Epithelial cell of prostate (primary cell): Measurements from ENCODE around the gene IPO4.

ENCODE experiments used
- DNase-seq: peaks from one replicate; pipeline ENCODE4 v3.0.0-alpha.2; 2011; ENCODE audit warnings: low read depth, low spot score
- H3K27ac ChIP-seq: fragments of 450-650 bp; 2 replicates; pipeline ENCODE4 v1.5.1; 2017; ENCODE audit warnings: mild to moderate bottlenecking

IPO4 gene

DNA sequence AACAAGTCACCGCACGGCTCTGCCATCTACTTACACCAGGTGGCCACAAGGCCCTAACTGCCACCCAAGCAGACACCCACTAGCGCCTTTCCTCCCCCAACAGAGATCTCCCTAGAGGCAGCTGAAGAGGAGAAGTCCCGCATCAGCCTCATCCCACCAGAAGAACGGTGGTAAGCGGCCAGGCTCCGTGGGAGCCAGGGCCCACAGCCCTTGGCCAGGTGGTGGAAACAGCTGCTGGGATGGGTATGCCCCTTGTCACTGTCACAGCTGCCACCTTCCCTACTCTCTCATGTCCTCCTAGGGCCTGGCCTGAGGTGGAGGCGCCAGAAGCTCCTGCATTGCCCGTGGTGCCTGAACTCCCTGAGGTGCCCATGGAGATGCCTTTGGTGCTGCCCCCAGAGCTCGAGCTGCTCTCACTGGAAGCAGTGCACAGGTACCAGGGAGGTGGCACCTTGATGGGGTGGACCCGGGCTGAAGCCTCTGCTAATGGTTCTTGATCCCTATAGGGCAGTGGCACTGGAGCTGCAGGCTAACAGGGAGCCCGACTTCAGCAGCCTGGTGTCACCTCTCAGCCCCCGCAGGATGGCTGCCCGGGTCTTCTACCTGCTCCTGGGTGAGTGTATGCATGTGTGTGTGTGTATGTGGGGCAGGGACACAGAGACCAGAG is 9.2 kb downstream of the IPO4 start:
- no peak for DNase-seq
- H3K27ac ChIP-seq = peak overlapping the region; percentile 12

DNA sequence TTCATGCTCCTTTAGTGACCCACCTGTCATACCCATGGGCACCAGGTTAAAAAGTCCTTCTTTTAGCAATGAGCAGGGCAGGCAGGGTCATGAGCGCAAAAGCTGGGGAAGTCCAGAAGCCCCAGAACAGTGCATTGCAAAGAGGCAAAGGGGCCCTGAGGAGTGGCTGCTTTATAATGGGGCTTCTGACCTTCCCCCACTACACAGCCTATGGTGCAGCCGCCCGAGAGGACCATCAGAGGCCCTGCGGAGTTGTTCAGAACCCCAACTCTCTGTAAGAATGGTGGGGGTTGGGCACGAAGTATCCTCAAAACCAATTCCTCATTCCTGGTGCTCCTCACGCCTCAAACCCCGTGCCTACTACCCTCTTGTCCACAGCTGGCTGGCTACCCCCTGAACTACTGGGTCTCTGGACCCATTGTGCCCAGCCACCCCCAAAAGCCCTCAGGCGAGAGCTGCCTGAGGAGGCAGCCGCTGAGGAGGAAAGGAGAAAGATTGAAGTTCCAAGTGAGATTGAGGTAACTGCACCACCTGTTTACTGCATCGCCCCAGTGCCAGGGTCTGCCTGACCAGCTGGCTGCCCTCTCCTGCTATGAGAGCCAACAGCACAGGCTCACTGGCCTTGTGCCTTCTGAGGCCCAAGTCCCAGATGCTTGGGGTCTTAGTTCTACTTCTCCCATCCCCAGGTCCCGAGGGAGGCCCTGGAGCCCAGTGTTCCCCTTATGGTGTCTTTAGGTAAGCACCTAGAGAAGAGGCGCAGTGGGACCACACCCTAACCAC is 10.0 kb downstream of the IPO4 start:
- no peak overlapping the region for H3K27ac ChIP-seq
- DNase-seq = no peak

- H3K27ac ChIP-seq = no peak overlapping the region
- no peak for DNase-seq
Measured at GRCh38 chr14:24177891-24178290, 10.7 kb downstream of the IPO4 start.

DNA sequence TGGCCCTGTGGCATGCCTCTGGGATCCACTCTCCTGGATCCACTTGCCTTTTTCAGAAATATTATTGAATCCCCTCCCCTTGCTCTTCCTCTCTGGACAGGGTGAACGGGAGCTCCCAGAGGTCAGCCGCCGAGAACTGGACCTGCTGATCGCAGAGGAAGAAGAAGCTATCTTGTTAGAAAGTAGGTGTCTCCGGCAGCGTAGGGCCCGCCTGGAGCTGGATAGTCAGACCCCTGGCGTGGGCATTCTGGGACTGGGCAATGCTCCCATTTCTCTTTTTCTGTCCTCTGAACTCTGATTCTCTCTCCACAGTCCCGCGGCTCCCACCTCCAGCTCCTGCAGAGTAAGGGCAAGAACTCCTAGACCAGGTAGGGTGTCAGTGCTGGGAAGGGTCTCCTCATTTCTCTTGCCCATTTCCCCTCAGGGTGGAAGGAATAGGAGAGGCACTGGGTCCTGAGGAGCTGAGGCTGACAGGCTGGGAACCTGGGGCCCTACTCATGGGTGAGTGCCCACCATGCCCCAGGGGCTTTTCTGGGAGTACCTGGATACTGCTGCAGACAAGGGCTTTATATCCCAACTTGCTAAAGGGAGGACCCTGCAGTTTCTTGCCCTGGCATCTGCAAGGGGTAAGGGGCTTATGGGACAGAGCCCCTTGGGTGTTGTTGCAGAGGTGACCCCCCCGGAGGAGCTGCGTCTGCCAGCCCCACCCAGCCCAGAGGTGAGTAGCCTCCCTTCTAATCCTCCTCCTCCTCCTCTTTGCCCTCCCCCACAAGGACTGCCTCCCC is 11.4 kb downstream of the IPO4 start:
- no peak for DNase-seq
- no peak overlapping the region for H3K27ac ChIP-seq

DNA sequence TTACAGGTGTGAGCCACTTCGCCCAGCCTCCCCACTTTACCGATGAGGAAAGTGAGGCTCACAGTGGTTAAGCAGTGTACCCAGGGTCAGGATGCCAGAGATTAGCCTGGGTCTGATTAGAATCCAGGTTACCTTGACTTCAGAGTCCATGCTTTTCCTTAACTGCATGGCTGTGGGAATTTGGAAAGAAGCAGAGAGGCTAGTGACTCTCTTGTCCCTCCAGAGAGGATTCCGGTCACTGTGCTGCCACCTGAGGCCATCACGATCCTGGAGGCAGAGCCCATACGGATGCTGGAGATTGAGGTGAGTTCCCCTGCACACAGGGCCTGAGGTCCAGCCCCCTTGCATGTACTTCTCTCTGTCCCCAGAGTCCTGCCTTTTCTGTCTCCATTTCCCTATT is 12.0 kb downstream of the IPO4 start:
- DNase-seq = no peak
- no peak overlapping the region for H3K27ac ChIP-seq

- no peak for DNase-seq
- no peak overlapping the region for H3K27ac ChIP-seq
Measured at GRCh38 chr14:24172871-24173281, 15.7 kb downstream of the IPO4 start.

DNA sequence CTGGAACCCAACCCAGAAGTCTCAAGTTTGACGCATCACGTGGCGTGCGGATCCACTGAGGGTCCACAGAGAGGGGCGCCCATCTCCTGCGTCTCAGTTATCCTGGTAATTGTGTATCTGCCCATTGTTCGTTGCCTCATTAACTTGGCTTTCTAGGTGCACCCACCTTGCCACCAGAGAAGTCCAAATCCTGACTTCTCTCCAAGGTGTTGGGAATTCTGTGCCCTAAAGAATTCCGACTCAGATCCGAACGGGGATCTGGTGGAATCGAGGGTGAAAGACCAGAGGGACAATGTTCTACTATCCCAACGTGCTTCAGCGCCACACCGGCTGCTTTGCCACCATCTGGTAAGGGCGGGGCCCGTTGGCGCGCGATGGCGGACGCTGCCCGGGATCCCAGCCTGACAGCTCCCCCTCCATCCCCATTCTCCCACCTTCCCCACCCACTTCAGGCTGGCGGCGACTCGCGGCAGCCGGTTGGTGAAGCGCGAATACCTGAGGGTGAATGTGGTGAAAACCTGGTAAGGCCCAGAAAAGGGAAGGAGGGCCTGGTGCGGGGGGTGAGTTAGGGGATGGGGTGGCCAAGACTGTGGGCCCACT is 16.3 kb downstream of the IPO4 start:
- no peak for DNase-seq
- no peak overlapping the region for H3K27ac ChIP-seq

DNA sequence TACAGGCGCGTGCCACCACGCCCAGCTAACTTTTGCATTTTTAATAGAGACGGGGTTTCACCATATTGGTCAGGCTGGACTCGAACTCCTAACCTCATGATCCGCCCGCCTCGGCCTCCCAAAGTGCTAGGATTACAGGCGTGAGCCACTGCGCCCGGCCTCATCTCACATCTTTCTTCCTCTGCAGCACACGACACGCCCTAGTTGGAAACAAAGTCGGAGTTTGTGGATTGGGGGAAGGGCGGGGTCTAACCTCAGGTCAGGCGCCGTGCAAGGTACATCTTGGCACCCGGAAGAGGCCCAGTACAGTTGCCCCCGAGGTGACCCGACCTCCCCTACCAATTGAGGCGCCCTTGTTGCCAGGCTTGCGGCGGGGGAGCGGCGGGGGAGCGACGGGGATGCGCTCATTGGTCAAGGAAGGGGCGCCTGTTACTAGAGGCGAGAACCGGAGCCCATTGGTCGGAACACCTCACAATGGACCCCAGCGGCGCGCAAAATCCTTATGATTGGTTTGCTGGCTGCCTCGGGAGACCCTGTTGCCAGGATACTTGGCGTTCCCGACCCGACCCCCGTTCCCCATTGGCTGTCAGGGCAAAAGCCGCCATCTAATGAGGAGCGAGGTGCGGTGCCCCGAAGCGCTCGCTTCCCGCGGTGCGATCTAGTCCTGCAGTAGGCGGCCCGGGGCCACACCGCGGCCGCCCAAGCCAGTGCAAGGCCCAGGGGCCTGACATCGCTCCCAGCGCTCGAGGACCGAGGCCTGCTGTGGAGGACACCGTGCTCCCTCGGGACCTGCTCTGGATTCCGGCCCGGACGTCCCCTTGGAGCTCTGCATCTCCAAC is 17.0 kb downstream of the IPO4 start, which contains the start of gene REC8:
TSS of gene REC8 (plus strand) at position 659 of the 839 bp plus-strand sequence. CDS start 473 bp downstream, outside the sequence.
- DNase-seq = no peak
- no peak within 1 kb of the TSS for H3K27ac ChIP-seq

DNA sequence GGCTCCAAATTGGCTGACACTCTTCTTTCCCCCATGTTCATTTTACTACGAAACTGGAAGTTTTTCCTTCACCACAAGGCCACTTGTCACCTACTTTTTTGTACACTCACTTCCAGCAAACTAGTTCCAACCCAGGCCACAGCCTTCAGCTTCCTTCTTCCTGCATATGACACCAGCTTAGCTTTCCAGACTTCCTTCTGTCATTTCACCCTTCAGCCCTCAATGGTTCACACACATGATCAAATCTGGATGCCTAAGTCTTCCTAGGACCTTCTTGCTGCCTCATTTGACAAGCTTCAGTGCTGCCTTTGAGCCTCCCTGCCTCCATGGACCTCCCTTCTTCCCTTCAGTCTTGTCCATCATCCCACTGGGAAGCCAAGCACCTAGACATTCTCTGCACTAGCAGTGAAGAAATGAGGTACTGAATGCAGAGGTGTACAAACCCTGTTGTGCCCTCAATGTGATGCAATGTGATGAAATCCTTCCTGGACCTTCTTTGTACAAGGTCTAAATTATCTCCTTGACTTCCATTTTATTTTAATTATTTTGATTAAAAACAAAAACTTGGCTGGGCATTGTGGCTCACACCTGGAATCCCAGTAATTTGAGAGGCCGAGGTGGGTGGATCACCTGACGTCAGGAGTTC is 21.0 kb downstream of the IPO4 start:
- DNase-seq = no peak
- no peak overlapping the region for H3K27ac ChIP-seq

GRCh38 chr14:24165785-24166184 is 22.8 kb downstream of the IPO4 start:
- no peak overlapping the region for H3K27ac ChIP-seq
- no peak for DNase-seq

DNA sequence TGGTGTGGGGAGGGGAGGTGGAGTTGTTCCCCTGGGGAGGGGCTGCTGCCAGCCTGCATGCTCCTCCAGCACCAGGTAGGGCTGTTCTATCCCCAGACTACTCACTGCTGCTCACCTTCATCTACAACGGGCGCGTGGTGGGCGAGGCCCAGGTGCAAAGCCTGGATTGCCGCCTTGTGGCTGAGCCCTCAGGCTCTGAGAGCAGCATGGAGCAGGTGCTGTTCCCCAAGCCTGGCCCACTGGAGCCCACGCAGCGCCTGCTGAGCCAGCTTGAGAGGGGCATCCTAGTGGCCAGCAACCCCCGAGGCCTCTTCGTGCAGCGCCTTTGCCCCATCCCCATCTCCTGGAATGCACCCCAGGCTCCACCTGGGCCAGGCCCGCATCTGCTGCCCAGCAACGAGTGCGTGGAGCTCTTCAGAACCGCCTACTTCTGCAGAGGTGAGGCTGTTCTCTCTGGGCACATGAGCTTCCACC is 24.1 kb downstream of the IPO4 start:
- no peak for DNase-seq
- H3K27ac ChIP-seq = no peak overlapping the region

DNA sequence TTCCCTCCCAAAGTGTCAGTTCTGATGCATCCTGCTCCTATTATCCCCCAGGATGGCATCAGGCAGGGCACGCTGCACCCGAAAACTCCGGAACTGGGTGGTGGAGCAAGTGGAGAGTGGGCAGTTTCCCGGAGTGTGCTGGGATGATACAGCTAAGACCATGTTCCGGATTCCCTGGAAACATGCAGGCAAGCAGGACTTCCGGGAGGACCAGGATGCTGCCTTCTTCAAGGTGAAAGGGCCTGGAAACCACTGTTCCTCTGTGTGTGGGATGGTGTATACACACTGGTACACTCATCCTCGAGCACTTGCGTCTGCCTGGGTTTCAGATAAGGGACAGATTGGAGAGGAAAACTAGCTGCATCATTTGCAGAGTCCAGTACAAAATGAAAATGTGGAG is 26.5 kb downstream of the IPO4 start:
- no peak for DNase-seq

GRCh38 chr14:24160850-24161804 is 27.5 kb downstream of the IPO4 start, which contains the start of gene IRF9:
Gene IRF9 (plus strand): TSS chr14:24161265. CDS start chr14:24162145, 880 bp downstream.
- peak; percentile 59 for DNase-seq

More for the DNA sequence above, 26.5 kb downstream of the IPO4 start:
- H3K27ac ChIP-seq = peak overlapping the region; percentile 68

DNA sequence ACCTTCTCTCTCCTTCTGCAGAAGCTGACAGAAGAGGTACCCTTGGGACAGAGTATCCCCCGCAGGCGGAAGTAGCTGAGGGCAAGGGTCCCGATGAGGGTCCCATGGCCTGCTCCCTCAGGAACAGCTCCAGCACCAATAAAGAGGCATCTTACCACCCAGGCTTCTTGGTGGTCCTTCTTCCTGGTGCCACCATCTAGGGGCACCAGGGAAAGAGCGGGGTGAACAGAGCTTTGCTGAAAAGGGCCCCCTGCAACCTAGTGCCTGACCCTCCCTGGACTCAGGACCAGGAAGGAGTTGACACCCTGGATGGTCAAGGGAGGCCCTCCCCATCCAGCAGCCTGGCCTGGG is 28.1 kb downstream of the IPO4 start:
- DNase-seq = no peak
- peak overlapping the region; percentile 50 for H3K27ac ChIP-seq

More at GRCh38 chr14:24160850-24161804, 27.5 kb downstream of the IPO4 start, which contains the start of gene IRF9:
- H3K27ac ChIP-seq = peak within 1 kb of the TSS; percentile 68

- H3K27ac ChIP-seq = peak overlapping the region; percentile 50
- DNase-seq = no peak
Measured at GRCh38 chr14:24159777-24160498, 28.7 kb downstream of the IPO4 start.

- DNase-seq = no peak
- no peak overlapping the region for H3K27ac ChIP-seq
Measured at GRCh38 chr14:24157331-24157730, 31.3 kb downstream of the IPO4 start.

- no peak for DNase-seq
- no peak overlapping the region for H3K27ac ChIP-seq
Measured at GRCh38 chr14:24156840-24157239, 31.8 kb downstream of the IPO4 start.
